Fibroblast of skin of abdomen (primary cell): ENCODE results near the gene HELZ2.

Source experiments
- DNase-seq: peaks from one replicate; pipeline ENCODE4 v3.0.0-alpha.2; 2013

HELZ2 gene

GRCh38 chr20:63537525-63538203 lies 36.4 kb downstream of the HELZ2 start:
- peak; percentile 71 for DNase-seq

GRCh38 chr20:63536997-63537524 lies 37.0 kb downstream of the HELZ2 start, which contains the start of gene PTK6:
Gene PTK6, minus strand, starts transcription at chr20:63537376. Its CDS starts 62 bp downstream, at chr20:63537314.
- DNase-seq, result no peak

- peak; percentile 19 for DNase-seq
Observed at GRCh38 chr20:63536241-63536977, 37.6 kb downstream of the HELZ2 start.

GRCh38 chr20:63534831-63535651 lies 39.0 kb downstream of the HELZ2 start:
- no peak for DNase-seq

- no peak for DNase-seq
Observed at GRCh38 chr20:63534427-63534830, 39.6 kb downstream of the HELZ2 start.

- DNase-seq, result no peak
Observed at GRCh38 chr20:63533871-63534393, 40.1 kb downstream of the HELZ2 start.

GRCh38 chr20:63533388-63533787 lies 40.7 kb downstream of the HELZ2 start:
- no peak for DNase-seq

GRCh38 chr20:63532449-63532971 lies 41.5 kb downstream of the HELZ2 start:
- no peak for DNase-seq

- DNase-seq, result no peak
Observed at GRCh38 chr20:63531686-63532448, 42.2 kb downstream of the HELZ2 start.

GRCh38 chr20:63530788-63531160 lies 43.3 kb downstream of the HELZ2 start:
- DNase-seq, result no peak

- DNase-seq, result no peak
Observed at GRCh38 chr20:63529861-63530787, 43.9 kb downstream of the HELZ2 start.

- no peak for DNase-seq
Observed at GRCh38 chr20:63529180-63529860, 44.7 kb downstream of the HELZ2 start.

- DNase-seq, result no peak
Observed at GRCh38 chr20:63527184-63527583, 46.9 kb downstream of the HELZ2 start.

GRCh38 chr20:63525971-63526370 lies 48.1 kb downstream of the HELZ2 start:
- no peak for DNase-seq

GRCh38 chr20:63525185-63525584 lies 48.9 kb downstream of the HELZ2 start:
- DNase-seq, result no peak
